Hepatocyte (in vitro differentiated cells): ENCODE data around the gene KRT78.

Source experiments
- CTCF ChIP-seq: fragments of 200-600 bp; sonication (generic); IDR thresholded peaks from 2 replicates; pipeline ENCODE4 v1.5.1; 2016; ENCODE audit warnings: antibody characterized with exemption, mild to moderate bottlenecking; ENCODE audit not compliant: poor library complexity
- EZH2 ChIP-seq: fragments of 200-600 bp; sonication (generic); IDR thresholded peaks from 2 replicates; pipeline ENCODE4 v1.6.1; 2016; ENCODE audit warnings: antibody characterized with exemption, mild to moderate bottlenecking, borderline replicate concordance
- EZH2phosphoT487 ChIP-seq: fragments of 200-600 bp; sonication (generic); IDR thresholded peaks from one replicate; pipeline ENCODE4 v1.6.1; 2018; ENCODE audit warnings: antibody characterized with exemption, mild to moderate bottlenecking, low read depth, moderate library complexity; ENCODE audit not compliant: unreplicated experiment, severe bottlenecking

- TF ChIP-seq CTCF (no peak), EZH2phosphoT487 (no peak), EZH2 (no peak)
Observed at GRCh38 chr12:52839436-52840105, 9.2 kb downstream of the KRT78 start.
